HG03457 (cell line): ENCODE measurements around the gene METTL8.
"Not testable (repeated sequence)": the region's sequence is repeated elsewhere in the genome, so short reads cannot be mapped to it uniquely, and the experiment has no call there.

Experiments used
- ATAC-seq: cut with Tn5 transposase; IDR thresholded peaks from one replicate; pipeline ENCODE4 v1.9.1; 2021; ENCODE audit warnings: moderate number of reproducible peaks; ENCODE audit not compliant: unreplicated experiment

Gene METTL8

DNA sequence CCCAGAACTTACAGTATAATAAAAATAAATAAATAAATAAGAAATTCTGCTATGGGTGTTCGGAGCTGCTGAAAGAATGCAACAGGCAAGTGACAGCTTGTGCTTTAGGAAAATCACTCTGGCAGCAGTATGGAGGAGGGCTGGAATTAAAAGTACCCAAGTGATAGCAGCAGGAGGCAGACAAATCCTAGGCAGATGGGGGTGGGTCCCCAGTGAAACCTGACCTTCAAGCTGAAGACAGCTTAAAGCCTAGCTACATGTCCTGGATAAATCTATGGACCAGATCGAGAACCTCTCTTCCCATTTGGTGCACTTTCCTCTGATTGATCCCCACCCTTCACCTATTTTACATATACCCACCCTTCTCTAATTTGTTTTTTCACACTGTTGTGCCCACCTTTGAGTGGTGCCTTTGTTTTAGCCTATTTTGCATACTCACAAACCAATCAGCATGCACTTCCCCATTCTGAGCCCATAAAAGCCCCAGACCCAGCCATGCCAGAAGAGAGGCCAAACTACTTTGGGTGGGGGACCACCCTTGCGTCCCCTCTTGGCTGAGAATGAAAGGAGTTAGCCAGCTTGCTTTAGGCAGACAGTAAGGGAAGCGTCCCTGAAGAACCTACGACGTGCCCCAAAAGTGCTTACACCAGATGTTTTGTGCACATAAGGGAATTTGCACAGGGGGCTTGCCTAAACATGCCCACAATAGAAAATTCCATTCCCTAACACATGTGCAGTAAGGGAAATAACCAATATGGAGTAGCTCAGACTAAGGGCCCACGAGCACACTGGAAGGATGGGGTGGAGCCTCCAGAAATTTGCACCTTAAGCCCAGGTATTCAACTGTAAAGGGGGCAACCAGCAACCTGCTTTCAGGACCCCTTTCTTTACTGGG lies 3.0 kb downstream of the METTL8 start:
- ATAC-seq = no peak

DNA sequence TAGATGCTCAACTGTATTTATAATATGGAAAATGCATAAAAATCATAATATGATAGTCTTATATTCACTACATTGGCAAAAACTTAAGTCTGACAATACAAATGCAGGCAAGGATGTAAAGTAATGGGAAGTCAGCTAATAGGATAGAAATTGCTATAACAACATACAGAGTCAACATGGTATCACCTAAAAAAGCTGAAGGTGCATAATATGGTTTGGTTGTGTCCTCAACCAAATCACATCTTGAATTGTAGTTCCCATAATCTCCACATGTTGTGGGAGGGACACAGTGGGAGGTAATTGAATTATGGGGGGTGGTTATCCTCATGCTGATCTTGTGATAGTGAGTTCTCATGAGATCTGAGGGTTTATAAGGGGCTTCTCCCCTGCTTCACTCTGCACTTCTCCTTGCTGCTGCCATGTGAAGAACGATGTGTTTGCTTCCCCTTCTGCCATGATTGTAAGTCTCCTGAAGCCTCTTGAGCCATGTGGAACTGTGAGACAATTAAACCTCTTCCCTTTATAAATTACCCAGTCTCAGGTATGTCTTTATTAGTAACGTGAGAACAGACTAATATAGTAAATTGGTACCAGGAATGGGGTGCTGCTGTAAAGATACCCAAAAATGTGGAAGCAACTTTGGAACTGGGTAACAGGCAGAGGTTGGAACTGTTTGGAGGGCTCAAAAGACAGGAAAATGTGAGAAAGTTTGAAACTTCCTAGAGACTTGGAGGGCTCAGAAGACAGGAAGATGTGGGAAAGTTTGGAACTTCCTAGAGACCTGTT lies 10.9 kb downstream of the METTL8 start:
- ATAC-seq = not testable (repeated sequence)

DNA sequence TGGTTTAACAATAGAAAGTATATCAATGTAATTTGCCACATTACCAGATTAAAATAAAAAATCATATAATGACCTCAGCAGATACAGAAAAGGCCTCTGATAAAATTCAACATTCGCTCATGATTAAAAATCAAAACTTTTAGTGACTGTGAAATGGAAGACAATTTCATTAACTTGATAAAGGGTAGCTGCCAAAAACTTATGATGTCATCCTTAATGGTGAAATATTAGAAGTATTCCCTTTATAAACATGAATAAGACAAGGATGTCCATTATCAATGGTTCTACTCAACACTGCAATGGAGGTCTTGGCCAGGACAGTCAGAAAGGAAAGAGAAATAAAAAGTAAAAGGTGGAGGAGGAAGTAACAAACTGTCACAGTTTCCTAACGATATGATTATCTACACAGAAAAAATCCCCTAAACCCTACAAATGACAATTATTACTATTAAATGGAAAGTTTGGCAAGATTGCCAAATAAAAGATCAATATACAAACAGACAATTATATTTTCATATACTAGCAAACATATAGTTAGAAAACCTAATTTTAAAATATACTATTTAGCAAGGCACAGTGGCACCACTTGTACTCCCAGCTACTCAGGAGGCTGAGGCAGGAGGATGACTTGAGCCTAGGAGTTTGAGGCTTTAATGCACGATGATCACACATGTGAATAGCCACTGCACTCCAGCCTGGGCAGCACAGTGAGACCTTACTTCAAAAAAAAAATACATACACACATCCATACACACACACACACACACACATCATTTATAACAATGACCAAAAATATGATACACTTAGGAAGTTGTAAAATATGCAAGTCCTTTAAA lies 12.8 kb downstream of the METTL8 start:
- no peak for ATAC-seq

DNA sequence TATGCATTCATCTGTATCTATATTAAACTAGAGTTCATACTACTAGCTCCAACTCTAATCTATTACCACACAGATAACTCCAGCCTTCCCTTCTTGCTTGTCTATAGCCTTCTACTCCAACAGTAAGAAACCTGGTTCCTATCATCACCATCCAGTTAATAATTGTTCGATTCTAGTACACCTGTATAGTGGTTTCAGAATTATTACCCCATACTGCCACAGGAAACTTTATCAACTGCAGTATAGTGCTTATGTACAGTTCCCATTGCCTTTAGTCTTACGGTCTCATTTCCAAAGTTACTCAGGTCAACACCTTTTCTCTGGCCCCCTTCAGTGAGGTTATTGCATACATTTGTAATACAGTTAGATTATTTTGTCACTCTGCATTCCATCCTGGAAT lies 14.5 kb downstream of the METTL8 start:
- no peak for ATAC-seq

DNA sequence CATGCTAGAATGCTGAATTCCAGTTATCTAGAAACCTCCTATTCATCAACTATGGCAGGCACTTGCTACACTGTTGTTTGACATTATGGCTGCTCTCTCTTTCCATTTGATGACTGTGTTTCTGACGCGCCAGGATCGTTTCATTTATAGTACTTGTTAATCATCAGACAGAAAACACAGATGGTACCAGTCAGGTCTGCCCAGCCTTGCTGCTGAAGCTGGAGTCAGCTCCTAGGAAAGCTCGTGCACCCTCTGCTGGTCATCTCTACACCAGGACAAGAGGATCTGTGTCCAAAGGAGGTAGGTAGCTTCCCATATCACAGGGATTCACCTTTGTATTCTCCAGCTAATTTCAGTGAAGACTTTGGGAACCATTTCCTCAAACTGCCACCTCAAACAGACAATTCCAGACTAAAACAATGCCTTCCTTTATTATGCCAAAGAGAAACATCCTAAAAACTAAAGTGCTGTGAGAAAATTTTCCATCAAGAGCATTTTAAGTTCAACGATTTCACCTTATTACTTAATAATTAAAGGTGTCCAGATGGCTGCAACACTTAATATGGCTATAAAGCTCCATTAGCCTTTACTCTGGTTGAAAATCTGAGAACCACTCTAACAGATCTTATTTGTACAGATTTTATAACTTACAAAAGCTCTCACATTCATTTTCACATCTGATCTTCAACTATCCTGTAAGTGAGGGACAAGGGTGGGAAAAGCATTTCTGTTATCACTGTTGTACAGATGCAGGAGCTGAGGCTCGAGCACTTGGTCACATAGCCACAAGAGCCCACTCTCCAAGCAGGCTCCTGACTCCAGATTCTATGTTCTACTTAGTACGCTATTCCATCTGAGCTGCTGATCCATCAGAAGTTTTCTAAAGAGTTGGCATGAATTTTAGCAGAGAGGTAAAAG lies 17.5 kb downstream of the METTL8 start:
- peak; percentile 81 for ATAC-seq

DNA sequence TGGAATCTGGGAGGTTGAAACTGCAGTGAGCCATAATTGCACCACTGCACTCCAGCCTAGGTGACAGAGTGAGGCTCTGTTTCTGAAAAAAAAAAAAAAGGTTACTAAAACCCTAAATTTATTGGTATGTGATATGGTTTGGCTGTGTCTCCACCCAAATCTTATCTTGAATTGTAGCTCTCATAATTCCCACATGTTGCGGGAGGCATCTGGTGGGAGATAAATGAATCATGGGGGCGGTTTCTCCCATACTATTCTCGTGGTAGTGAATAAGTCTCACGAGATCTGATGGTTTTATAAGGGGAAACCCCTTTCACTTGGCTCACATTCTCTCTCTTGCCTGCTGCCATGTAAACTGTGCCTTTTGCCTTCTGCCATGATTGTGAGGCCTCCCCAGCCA lies 19.1 kb downstream of the METTL8 start:
- not testable (repeated sequence) for ATAC-seq

DNA sequence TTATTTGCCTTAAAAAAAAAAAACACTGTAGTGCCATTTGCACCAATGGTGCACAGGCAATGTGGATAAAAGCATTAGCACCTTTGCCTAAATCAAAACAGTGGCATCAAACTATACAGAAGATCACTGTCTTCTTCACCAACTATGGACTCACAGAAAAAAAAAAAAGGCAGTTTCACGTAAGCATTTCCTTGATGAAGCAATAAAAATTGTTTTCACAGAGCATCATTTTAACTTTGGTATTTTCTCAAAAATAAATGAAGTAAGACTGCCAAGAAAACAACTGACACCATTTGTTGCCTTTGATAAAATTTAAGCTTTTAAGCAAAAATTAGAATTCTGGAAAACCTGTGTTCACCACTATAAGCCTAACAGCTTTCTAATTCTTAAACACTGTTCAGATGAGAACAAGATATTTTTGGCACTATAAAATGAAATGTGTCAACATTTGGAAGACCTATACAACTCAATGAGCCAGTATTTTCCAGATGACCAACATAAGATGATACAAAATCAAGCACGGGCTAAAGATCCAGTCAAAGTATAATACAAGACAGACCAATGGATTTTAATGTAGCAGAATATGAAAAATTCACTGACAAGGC lies 21.1 kb downstream of the METTL8 start:
- ATAC-seq = no peak

DNA sequence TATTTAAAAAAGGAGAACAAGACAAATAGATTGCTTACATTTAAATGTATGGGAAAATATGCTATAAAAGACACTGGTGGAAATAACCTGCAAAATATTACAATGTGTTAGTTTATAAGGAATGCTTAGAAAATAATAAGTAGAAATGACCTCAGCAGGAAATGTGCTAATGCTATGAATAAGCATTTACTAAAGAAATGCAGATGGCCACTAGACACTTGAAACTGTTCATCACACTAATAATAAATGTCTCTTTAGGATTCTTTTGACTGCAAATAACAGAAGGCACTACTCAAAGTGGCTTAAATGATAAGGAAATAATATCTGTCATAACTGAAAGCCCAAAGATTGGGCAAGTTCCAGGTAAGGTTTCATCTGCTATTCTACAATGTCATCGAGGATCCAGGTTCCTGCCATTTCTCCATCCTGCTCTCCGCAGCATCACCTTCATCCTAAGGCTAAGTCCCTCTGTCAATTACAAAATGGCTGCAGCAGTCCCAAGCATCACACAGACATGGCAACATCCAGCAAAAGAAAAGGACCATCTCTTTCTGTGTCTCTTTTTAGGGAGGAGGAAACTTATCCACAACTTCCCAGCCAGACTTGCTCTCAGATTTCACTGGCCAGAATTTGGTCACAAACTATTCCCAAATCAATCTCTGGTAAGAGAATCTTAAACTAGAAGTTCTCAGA lies 21.9 kb downstream of the METTL8 start:
- ATAC-seq = no peak

DNA sequence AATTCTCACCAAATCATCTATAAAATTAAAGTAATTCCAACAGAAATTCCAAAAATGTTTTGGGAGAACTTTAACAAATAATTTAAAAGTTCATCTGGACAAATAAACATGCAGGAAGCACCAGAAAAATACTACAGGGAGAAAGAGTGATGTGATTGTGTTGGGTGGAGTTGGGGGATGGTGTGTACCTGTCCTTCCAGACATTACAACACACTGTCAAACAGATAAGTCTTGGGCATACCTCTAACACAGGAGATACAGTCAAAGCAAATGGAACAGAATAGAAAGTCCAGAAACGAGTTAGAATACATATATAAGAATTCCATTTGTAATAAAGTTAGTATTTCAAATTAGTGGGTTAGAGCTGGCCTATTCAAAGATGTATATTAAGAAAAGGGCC lies 22.6 kb downstream of the METTL8 start:
- no peak for ATAC-seq

DNA sequence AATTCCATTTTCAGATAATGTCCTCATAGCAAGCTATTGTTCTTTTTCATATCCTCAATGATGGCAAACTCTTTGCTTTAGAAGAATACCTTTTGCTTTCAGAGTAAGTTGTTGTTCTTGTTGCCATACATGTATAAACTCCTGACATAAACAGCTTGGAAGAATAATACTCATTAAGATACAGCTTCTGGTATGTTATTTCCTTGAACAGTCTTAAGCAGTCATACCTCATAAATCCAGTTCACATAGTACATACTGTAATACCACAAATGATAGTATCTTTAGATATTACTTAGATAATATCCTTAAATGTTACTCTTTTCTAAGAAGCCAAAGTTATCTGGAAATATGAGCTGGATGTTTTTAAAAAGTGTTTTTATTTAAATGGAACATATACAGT lies 23.2 kb downstream of the METTL8 start:
- no peak for ATAC-seq

DNA sequence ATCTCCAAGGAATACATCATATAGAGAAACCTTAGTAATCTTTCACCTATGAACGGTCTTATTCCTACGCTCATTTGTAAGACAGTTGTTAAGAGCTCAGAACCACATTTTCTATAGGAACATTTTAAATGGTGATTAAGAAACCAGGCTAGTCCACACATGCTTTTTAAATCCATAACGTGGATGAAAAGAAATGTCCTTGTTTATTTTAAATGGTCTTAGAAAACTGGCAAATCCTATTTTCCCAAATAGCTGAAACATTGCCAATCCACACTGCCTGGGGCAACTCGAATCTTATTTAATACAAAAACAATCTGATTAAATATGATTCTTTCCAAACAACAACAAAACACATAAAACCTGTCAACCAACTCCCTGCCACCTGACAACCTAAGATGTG lies 23.7 kb downstream of the METTL8 start:
- ATAC-seq = no peak

DNA sequence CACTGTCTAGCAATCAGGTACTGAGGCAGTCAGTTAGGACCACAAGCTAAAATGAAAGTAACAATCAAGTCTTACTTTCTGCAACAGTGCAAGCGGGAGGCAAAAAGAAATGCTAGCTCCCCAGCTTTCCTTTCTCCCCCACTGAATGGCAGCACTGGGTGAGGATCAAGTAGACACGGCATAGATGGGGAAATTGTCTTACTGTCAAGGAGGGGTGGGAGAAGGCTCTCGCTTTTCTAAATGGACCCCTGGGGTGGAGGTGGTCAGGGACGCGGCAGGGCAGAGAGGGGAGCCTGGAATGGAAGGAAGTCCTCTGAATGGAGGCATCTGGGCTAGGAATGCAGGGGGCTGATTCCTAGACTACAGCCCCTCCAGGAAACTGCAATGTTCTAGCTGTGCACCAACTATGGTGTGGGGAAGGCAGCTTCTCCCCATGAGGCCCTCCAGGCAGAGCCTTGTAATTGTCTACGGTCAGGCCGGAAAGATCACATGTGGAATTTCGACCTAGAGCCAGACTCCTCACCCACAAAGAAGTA lies 24.3 kb downstream of the METTL8 start:
- no peak for ATAC-seq

DNA sequence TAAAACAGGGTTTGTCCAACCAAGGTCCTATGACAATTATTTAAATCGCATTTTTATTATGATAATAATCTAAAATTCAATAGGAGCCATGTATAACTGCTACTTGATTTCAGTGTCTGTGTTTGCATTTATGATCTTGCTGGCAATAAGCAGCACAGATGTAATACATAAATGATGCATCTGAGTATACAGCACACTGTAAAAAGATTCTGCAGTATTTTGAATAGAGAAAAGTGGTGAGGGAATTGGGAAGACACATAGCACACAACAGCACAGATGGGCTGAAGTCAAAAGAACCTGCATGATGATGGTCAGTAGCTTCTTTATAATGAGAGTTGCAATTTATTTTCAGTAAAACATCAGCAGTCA lies 26.1 kb downstream of the METTL8 start:
- no peak for ATAC-seq

DNA sequence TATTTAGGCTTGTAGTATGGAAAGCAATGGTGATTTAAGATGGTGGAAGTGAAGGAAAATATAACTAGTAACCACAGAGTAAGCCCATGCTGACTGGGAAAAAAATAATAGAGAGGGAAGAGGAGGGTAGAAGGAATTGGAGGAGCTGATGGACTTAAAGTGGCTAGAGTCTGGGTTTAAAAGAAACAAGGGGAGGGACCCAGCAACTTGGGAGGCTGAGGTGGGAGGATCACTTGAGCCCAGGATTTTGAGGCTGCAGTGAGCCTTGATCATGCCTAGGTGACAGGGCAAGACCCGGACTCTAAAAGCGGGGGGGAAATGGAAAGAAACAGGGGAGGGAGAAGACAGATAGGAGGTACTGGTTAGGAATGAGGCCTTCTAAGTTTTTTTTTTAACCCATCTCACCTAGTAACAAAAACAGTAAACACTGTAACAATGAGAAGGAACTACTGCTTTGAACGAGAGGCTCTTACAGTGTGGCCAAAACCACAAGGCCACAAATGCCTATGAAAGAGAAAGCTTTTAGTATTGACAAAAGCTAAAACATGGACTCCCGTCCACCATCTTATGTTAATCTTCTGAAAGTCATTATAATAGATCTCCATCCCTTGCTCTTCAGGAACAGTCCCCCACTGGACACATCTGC lies 26.6 kb downstream of the METTL8 start:
- ATAC-seq = no peak

DNA sequence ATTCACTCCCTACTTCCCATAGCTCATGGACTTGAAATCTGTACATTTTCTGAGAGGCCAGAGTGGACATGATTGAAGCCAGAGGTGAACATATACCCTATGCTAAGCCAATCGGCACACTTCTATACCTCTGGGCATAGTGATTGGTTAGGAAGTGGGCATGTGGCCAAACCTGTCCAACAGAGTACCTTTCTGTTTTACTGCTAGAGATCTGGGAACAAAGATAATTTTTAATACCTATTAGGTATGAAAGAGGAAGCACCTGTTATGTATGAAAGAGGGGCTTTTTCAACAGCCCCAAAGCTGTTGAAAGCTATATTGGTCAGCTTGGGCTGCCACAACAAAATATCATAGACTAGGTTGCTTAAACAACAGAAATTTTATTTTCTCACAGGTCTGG lies 27.7 kb downstream of the METTL8 start:
- ATAC-seq = peak; percentile 35

DNA sequence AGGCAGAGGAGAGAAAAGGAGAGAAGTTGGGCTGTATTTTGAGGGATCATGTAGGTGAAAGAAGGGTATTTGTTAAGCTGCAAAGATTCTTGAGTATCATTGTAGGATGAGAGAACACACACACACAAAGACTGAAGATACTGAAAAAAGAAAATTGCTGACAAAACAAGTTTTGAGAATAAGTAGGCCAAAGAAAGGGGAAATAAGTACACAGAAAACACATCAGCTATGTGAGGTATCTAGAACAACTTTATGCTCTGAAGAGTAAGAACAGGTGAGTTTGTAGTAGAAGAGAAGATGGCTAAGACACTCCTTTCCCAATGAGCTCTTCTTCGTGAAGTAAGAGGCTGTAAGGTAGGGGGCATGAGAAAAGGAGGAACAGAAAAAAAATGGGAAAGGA lies 28.2 kb downstream of the METTL8 start:
- ATAC-seq = no peak

DNA sequence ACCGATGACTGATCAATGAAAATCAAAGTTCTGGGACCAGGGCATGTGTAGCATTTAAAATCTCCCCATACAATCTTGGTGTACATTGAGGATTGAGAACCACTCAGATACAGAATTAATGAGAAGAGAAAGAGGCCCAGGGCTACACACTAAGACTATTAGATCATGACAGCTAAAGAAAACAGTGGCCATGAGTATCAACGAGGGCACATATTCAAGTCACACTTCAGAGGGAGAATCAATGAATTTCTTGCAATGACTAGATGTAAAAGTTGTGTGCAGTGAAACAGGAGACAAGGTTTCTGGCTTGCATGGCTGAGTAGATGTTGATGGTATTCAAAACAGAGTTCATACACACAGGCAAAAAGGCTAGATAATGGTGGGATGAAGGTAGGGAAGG lies 29.1 kb downstream of the METTL8 start:
- no peak for ATAC-seq

DNA sequence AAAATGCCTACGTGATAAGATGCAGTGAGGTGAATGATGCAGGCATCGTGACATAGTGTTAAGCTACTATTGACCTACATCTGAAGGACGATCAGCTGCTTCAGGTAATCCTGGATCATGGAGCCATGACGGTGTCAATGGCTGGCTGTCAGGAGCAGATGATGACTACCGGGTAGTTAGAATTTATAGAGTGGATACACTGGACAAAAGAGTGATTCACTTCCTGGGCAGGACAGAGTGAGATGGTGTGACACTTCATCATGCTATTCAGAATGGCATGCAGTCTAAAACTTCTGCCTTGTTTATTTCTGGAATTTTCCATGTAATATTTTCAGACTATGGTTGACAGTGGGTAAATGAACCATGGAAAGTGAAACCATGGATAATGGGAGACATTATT lies 29.5 kb downstream of the METTL8 start:
- no peak for ATAC-seq
